ENCODE data around the gene UTP14A. TPM values are rescaled to one million over a fixed set of nuclear protein-coding genes. Genes with fewer than 3 reads are reported as not detected.
A peak's percentile ranks its signal among the peaks of the same experiment; 100 is the strongest.

The UTP14A gene
- total and polyA plus RNA-seq, 2 of the 13 experiments (the other 11 are each of a cell fraction or from before 2014, with no cell fraction given): 7.4 to 19.0 TPM

GRCh38 chrX:129905787-129906580 lies at the start of gene UTP14A (continued):
- TF ChIP-seq ZNF800 (CRISPR knock-in tag; IDR thresholded peaks at IDR 0.05) (0 out of 2 replicates have a peak, but pooled peaks have one; percentile 38), ZNF749 (CRISPR knock-in tag; IDR thresholded peaks at IDR 0.05; ENCODE audit: borderline replicate concordance) (no peak), ZBTB1 (CRISPR knock-in tag; IDR thresholded peaks at IDR 0.05; ENCODE audit: borderline replicate concordance) (no peak), ZKSCAN1 (IDR thresholded peaks at IDR 0.05; ENCODE audit: low read length) (no peak), POLR2G (IDR thresholded peaks at IDR 0.05; ENCODE audit: low read depth, low read length) (peak; percentile 80), ZBTB42 (CRISPR knock-in tag; IDR thresholded peaks at IDR 0.05) (no peak), RFX5 (IDR thresholded peaks at IDR 0.05; ENCODE audit: low read depth, low read length) (no peak), ZNF317 (CRISPR knock-in tag; IDR thresholded peaks at IDR 0.05) (0 out of 2 replicates have a peak, but pooled peaks have one; percentile 25), PHF8 (CRISPR knock-in tag; IDR thresholded peaks at IDR 0.05) (peak; percentile 17; the same call in 1 of the 2 replicates), ZNF646 (CRISPR knock-in tag; IDR thresholded peaks at IDR 0.05) (no peak), ZUFSP (CRISPR knock-in tag; IDR thresholded peaks at IDR 0.05; ENCODE audit: borderline replicate concordance) (no peak), ZNF382 (CRISPR knock-in tag; IDR thresholded peaks at IDR 0.05; ENCODE audit: borderline replicate concordance) (no peak), HOXA3 (CRISPR knock-in tag; IDR thresholded peaks at IDR 0.05) (peak; percentile 94), KLF15 (CRISPR knock-in tag; IDR thresholded peaks at IDR 0.05; ENCODE audit: borderline replicate concordance) (no peak)
- TF ChIP-seq, protein P1, sequence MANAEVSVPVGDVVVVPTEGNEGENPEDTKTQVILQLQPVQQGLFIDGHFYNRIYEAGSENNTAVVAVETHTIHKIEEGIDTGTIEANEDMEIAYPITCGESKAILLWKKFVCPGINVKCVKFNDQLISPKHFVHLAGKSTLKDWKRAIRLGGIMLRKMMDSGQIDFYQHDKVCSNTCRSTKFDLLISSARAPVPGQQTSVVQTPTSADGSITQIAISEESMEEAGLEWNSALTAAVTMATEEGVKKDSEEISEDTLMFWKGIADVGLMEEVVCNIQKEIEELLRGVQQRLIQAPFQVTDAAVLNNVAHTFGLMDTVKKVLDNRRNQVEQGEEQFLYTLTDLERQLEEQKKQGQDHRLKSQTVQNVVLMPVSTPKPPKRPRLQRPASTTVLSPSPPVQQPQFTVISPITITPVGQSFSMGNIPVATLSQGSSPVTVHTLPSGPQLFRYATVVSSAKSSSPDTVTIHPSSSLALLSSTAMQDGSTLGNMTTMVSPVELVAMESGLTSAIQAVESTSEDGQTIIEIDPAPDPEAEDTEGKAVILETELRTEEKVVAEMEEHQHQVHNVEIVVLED (CRISPR knock-in tag; IDR thresholded peaks at IDR 0.05; ENCODE audit: borderline replicate concordance): peak; percentile 81

Data from HepG2 (cell line).